Measurements from ENCODE around the gene PCDHGC4. TPM values are rescaled to one million over a fixed set of nuclear protein-coding genes. Genes with fewer than 3 reads are reported as not detected.

Gene PCDHGC4
- total and polyA plus RNA-seq, 2 of the 13 experiments (the other 11 are each of a cell fraction or from before 2014, with no cell fraction given) = 0.07 TPM; not detected in 1

DNA sequence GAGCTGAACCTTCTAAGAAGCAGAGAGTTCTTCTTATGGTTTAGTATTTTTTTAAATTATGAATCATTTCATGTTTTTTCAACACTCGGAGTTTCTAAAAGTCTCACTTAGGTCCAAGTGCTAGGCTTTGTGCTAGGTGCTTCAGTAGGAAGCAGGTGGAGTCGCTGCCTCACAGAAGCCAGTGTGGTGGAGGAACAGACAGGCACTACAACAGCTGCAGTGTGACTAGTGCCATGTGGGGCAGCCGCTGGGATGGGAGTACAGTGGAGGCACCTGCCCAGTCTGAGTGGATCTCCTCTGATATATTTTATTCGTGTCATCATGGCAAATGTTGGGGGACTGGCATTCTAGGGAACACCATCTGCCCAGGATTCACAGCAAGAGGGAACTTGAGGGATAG is 19.4 kb downstream of the PCDHGC4 start (continued):
- TF ChIP-seq, protein P1, sequence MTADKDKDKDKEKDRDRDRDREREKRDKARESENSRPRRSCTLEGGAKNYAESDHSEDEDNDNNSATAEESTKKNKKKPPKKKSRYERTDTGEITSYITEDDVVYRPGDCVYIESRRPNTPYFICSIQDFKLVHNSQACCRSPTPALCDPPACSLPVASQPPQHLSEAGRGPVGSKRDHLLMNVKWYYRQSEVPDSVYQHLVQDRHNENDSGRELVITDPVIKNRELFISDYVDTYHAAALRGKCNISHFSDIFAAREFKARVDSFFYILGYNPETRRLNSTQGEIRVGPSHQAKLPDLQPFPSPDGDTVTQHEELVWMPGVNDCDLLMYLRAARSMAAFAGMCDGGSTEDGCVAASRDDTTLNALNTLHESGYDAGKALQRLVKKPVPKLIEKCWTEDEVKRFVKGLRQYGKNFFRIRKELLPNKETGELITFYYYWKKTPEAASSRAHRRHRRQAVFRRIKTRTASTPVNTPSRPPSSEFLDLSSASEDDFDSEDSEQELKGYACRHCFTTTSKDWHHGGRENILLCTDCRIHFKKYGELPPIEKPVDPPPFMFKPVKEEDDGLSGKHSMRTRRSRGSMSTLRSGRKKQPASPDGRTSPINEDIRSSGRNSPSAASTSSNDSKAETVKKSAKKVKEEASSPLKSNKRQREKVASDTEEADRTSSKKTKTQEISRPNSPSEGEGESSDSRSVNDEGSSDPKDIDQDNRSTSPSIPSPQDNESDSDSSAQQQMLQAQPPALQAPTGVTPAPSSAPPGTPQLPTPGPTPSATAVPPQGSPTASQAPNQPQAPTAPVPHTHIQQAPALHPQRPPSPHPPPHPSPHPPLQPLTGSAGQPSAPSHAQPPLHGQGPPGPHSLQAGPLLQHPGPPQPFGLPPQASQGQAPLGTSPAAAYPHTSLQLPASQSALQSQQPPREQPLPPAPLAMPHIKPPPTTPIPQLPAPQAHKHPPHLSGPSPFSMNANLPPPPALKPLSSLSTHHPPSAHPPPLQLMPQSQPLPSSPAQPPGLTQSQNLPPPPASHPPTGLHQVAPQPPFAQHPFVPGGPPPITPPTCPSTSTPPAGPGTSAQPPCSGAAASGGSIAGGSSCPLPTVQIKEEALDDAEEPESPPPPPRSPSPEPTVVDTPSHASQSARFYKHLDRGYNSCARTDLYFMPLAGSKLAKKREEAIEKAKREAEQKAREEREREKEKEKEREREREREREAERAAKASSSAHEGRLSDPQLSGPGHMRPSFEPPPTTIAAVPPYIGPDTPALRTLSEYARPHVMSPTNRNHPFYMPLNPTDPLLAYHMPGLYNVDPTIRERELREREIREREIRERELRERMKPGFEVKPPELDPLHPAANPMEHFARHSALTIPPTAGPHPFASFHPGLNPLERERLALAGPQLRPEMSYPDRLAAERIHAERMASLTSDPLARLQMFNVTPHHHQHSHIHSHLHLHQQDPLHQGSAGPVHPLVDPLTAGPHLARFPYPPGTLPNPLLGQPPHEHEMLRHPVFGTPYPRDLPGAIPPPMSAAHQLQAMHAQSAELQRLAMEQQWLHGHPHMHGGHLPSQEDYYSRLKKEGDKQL (CRISPR knock-in tag; IDR thresholded peaks at IDR 0.05; ENCODE audit: low read depth) = no peak
- TF ChIP-seq MAZ (IDR thresholded peaks at IDR 0.05; ENCODE audit: borderline replicate concordance, low read depth, low read length) (no peak), MAZ (CRISPR knock-in tag; IDR thresholded peaks at IDR 0.05; ENCODE audit: low read depth) (no peak), SMAD3 (CRISPR knock-in tag; IDR thresholded peaks at IDR 0.05) (no peak), MLLT10 (CRISPR knock-in tag; IDR thresholded peaks at IDR 0.05) (no peak), ELF3 (CRISPR knock-in tag; IDR thresholded peaks at IDR 0.05) (no peak), ZKSCAN8 (CRISPR knock-in tag; IDR thresholded peaks at IDR 0.05; ENCODE audit: borderline replicate concordance) (no peak), ZNF333 (CRISPR knock-in tag; IDR thresholded peaks at IDR 0.05; ENCODE audit: borderline replicate concordance) (no peak), KDM3A (CRISPR knock-in tag; IDR thresholded peaks at IDR 0.05; ENCODE audit: low read depth) (no peak), FOXJ3 (CRISPR knock-in tag; IDR thresholded peaks at IDR 0.05; ENCODE audit: borderline replicate concordance) (no peak), ZNF766 (CRISPR knock-in tag; IDR thresholded peaks at IDR 0.05; ENCODE audit: borderline replicate concordance) (no peak), HCFC1 (IDR thresholded peaks at IDR 0.05; ENCODE audit: low read depth, low read length) (no peak), ZNF33B (CRISPR knock-in tag; IDR thresholded peaks at IDR 0.05) (no peak)
- TF ChIP-seq, protein P2, sequence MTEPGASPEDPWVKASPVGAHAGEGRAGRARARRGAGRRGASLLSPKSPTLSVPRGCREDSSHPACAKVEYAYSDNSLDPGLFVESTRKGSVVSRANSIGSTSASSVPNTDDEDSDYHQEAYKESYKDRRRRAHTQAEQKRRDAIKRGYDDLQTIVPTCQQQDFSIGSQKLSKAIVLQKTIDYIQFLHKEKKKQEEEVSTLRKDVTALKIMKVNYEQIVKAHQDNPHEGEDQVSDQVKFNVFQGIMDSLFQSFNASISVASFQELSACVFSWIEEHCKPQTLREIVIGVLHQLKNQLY (CRISPR knock-in tag; IDR thresholded peaks at IDR 0.05) = no peak
- TF ChIP-seq, protein P3, sequence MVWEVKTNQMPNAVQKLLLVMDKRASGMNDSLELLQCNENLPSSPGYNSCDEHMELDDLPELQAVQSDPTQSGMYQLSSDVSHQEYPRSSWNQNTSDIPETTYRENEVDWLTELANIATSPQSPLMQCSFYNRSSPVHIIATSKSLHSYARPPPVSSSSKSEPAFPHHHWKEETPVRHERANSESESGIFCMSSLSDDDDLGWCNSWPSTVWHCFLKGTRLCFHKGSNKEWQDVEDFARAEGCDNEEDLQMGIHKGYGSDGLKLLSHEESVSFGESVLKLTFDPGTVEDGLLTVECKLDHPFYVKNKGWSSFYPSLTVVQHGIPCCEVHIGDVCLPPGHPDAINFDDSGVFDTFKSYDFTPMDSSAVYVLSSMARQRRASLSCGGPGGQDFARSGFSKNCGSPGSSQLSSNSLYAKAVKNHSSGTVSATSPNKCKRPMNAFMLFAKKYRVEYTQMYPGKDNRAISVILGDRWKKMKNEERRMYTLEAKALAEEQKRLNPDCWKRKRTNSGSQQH (CRISPR knock-in tag; IDR thresholded peaks at IDR 0.05; ENCODE audit: low read depth) = no peak
- TF ChIP-seq, protein P4, sequence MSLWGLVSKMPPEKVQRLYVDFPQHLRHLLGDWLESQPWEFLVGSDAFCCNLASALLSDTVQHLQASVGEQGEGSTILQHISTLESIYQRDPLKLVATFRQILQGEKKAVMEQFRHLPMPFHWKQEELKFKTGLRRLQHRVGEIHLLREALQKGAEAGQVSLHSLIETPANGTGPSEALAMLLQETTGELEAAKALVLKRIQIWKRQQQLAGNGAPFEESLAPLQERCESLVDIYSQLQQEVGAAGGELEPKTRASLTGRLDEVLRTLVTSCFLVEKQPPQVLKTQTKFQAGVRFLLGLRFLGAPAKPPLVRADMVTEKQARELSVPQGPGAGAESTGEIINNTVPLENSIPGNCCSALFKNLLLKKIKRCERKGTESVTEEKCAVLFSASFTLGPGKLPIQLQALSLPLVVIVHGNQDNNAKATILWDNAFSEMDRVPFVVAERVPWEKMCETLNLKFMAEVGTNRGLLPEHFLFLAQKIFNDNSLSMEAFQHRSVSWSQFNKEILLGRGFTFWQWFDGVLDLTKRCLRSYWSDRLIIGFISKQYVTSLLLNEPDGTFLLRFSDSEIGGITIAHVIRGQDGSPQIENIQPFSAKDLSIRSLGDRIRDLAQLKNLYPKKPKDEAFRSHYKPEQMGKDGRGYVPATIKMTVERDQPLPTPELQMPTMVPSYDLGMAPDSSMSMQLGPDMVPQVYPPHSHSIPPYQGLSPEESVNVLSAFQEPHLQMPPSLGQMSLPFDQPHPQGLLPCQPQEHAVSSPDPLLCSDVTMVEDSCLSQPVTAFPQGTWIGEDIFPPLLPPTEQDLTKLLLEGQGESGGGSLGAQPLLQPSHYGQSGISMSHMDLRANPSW (CRISPR knock-in tag; IDR thresholded peaks at IDR 0.05; ENCODE audit: borderline replicate concordance) = no peak

All from HepG2 (cell line).